Measurements from ENCODE around the gene F12.
A peak's percentile ranks its signal among the peaks of the same experiment; 100 is the strongest.

Gene F12

GRCh38 chr5:177414481-177414880 is 5.1 kb upstream of the F12 start:
- DNase-seq (ENCODE audit: low spot score in 2 of 2) (no peak), ATAC-seq (no peak)
- H3K9me3 Mint-ChIP-seq: no peaks in the 10 kb centered on the region
- H3K4me3 Mint-ChIP-seq: no peak overlapping the region
- no peak overlapping the region for H3K27ac Mint-ChIP-seq
- peaks cover 38% of the 10 kb centered on the region for H3K4me1 Mint-ChIP-seq
- H3K36me3 Mint-ChIP-seq: no peaks in the 10 kb centered on the region

DNA sequence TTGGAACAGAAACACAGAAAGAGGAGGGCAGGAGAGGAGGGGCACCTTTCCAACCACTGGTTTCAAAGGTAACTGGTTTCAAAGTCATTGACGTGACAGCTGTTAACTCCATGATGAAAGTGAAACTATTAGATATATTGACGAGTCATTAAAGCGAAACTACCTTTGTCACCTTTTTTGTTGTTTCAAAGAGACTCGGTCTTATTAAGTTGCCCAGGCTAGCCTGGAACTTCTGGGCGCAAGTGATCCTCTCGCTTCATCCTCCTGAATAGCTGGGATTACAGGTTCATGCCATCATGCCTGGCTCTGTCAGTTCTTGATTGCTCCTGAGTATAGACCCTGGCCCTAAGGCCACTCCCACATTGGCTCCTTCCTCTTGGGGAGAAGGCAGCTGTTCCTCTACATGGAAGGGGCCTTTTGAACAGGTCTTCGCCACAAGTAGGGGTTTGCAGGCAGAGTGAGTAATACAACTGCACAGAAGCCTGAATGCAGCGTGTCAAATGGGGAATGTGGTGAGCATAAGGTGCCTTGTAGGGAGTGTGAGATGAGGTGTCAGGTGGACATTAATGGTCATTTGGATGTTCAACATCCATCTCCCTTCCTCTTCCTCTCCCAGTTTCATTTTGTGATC is 3.4 kb upstream of the F12 start:
- Mint-ChIP-seq H3K36me3 (no peaks in the 10 kb centered on the region), H3K4me1 (peaks cover 45% of the 10 kb centered on the region), H3K27ac (peak overlapping the region; percentile 58), H3K4me3 (peak overlapping the region; percentile 59), H3K9me3 (no peaks in the 10 kb centered on the region)
- DNase-seq (ENCODE audit: low spot score in 2 of 2) (peak in 1 of 2 donors; percentile 60), ATAC-seq (peak; percentile 91)

DNA sequence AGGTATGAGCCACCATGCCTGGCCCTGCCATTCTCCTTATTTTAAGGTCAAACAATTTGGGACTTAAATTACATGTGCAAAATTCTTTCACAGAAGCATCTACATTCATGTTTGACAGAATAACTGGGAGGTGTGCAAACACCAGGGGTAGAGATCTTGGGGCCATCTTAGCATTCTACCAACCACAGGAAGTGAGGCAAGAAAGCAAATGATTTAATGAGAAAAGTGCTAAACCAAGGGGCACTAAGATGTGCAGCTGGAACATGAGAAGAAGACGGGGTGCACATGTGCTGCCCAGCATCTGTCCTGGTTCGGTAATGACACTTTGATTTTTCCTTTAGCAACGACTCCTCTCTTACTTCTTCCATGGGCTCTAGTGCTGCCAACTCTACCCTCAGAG is 1.2 kb upstream of the F12 start:
- H3K4me3 Mint-ChIP-seq: no peak overlapping the region
- peaks cover 51% of the 10 kb centered on the region for H3K4me1 Mint-ChIP-seq
- H3K36me3 Mint-ChIP-seq: no peaks in the 10 kb centered on the region
- ATAC-seq (no peak), DNase-seq (ENCODE audit: low spot score in 2 of 2) (no peak)
- H3K9me3 Mint-ChIP-seq: no peaks in the 10 kb centered on the region
- peak overlapping the region; percentile 51 for H3K27ac Mint-ChIP-seq

- Mint-ChIP-seq H3K36me3 (no peaks in the 10 kb centered on the region), H3K9me3 (no peaks in the 10 kb centered on the region), H3K4me1 (peaks cover 47% of the 10 kb centered on the region), H3K4me3 (peak overlapping the region; percentile 82), H3K27ac (peak overlapping the region; percentile 63)
- ATAC-seq (no peak), DNase-seq (ENCODE audit: low spot score in 2 of 2) (no peak)
These were observed 3.6 kb downstream of the F12 start for GRCh38 chr5:177405805-177406204.

- Mint-ChIP-seq H3K4me1 (peaks cover 42% of the 10 kb centered on the region), H3K9me3 (no peaks in the 10 kb centered on the region), H3K27ac (peak overlapping the region; percentile 63), H3K4me3 (peak overlapping the region; percentile 82), H3K36me3 (no peaks in the 10 kb centered on the region)
- DNase-seq (ENCODE audit: low spot score in 2 of 2): no peak
- no peak for ATAC-seq
These were observed 4.1 kb downstream of the F12 start for GRCh38 chr5:177405312-177405711.

GRCh38 chr5:177404641-177405179 is 4.7 kb downstream of the F12 start:
- Mint-ChIP-seq H3K4me1 (peaks cover 41% of the 10 kb centered on the region), H3K36me3 (no peaks in the 10 kb centered on the region), H3K27ac (peak overlapping the region; percentile 63), H3K9me3 (no peaks in the 10 kb centered on the region), H3K4me3 (peak overlapping the region; percentile 82)
- ATAC-seq (no peak), DNase-seq (ENCODE audit: low spot score in 2 of 2) (no peak)

DNA sequence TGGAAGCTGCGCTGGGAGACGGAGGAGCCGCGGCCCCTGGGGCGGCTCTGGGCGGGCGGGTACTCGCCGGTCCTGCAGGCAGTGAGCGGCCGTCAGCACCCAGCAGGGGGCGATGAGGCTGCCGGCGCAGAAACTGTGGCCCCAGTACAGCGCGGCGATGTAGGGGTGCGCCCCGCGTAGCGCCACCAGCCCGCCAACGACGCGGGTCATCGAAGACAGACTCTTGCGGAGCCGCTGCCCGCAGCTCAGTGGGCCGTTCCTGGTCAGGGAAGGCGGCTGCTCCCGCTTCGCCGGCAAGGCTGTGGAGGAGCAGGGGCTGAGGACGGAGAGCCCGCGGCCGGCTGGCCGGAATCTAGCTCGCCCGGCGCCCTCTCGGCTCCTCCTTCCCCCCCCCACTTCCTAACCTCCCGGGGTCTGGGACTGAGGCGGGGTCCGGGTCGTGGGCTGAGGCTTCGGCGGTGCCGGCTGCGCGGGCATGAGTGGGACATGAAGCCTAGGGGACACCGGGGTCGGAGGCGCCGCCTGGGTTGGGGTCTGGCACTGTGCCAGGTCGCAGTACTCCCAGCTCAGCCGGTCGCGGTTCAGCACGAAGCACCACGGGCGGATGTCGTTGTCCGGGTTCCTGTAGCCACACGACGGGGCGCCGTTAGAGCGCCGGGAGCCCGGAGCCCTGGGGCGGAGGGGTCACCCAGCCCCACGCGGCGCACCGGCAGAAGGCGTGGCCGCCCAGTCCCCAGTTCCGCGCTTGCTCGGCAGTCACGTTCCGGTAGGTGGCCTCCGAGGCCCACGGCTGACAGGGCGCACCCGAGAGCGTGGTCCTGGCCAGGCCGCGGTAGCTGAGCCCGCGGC is 5.3 kb downstream of the F12 start:
- Mint-ChIP-seq H3K36me3 (no peaks in the 10 kb centered on the region), H3K9me3 (no peaks in the 10 kb centered on the region), H3K27ac (peak overlapping the region; percentile 48), H3K4me1 (peaks cover 36% of the 10 kb centered on the region), H3K4me3 (peak overlapping the region; percentile 82)
- ATAC-seq (peak; percentile 93), DNase-seq (ENCODE audit: low spot score in 2 of 2) (peak; percentile 79 to 92)

GRCh38 chr5:177403102-177403791 is 6.1 kb downstream of the F12 start:
- Mint-ChIP-seq H3K4me1 (peaks cover 33% of the 10 kb centered on the region), H3K27ac (peak overlapping the region; percentile 29)
- peak; percentile 44 for ATAC-seq

DNA sequence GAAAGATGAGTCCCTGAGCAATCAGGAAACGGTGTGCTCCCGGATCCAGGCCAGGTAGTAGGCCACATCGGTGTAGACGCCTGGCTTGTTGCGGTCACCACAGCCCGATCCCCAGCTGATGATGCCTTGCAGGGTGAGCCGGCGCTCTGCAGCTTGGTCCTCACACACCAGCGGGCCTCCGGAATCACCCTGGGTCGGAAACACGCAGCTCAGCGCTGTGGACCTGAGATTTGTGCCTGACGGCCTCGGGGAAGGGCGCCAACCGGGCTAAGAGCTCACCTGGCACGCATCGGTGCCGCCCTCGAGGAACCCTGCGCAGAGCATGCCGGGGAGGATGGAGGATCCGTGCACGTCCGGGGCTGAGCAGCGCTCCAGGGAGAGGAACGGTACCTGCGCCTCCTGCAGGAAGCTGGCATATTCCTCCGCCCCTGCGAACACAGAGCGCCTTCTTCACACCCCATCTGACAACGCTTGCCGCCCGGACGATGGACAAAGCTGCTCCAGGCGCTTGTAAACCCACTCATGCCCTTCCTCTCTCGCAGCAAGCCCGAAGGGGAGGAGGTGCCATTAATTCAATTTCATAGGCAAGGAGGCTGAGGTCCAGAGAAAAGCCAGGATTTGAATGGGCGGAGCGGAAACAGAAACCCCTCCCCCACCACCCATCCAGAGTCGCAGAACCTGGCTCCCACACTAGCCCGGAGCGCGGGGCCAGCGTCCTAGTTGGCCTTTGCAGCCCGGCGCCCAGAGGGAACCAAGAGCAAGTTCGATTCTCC is 6.9 kb downstream of the F12 start:
- Mint-ChIP-seq H3K4me3 (peak overlapping the region; percentile 82), H3K36me3 (no peaks in the 10 kb centered on the region), H3K4me1 (peaks cover 33% of the 10 kb centered on the region), H3K9me3 (no peaks in the 10 kb centered on the region), H3K27ac (peak overlapping the region; percentile 29)
- peak; percentile 58 for ATAC-seq
- peak; percentile 39 to 64 for DNase-seq (ENCODE audit: low spot score in 2 of 2)

More at GRCh38 chr5:177403102-177403791, 6.1 kb downstream of the F12 start:
- no peak for DNase-seq (ENCODE audit: low spot score in 2 of 2)
- H3K36me3 Mint-ChIP-seq: no peaks in the 10 kb centered on the region
- H3K9me3 Mint-ChIP-seq: no peaks in the 10 kb centered on the region
- peak overlapping the region; percentile 82 for H3K4me3 Mint-ChIP-seq

DNA sequence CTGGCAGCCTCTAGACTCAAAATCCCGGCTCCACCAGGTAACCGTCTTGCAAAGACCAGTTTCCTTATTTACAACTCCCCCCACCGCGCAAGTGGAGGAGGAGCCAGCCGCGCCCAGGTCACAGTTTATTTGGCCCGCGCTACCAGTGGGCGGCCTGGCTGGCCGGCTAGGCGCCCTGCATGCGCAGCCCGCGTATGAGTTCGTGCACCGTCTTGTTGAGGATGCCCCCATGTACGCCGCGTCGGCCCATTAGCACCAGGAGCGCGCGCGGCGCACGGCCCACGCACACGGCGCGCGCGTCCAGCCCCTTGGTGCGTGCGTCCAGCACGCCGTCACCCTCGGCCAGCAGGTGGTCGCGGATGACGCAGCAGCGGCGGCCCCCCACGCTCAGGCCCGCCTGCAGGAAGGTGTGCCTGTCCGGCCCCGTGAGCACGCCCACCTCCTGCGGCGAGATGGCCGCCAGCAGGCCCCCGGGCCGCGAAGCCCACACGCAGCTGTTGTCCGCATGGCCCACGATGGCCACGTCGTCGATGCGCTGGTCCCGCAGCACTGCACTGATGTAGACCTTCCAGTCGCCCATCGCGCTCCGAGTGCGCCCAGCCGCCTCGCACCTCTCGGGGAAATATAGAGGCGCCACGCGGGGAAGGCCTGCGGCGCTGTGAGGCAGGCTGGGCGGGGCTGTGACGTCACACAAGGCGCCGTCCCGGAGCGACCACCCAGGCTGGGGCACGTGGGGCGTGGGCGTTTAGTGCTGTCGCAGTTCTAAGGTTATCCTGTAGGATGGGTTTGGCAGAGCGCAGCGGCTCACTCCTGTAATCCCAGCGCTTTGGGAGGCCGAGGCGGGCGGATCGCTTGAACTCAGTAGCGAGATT is 9.1 kb downstream of the F12 start, which contains the start of gene PFN3:
PFN3 (minus strand) TSS at position 665 of the 872 bp plus-strand sequence; CDS start at position 580, 85 bp downstream.
- Mint-ChIP-seq H3K4me1 (peaks cover 24% of the 10 kb centered on the region), H3K36me3 (no peaks in the 10 kb centered on the region), H3K27ac (no peak within 1 kb of the TSS), H3K4me3 (no peak within 1 kb of the TSS), H3K9me3 (no peaks in the 10 kb centered on the region)
- DNase-seq (ENCODE audit: low spot score in 2 of 2) (no peak), ATAC-seq (no peak)

- no peak overlapping the region for H3K27ac Mint-ChIP-seq
- ATAC-seq: no peak
- no peaks in the 10 kb centered on the region for H3K9me3 Mint-ChIP-seq
- no peak for DNase-seq (ENCODE audit: low spot score in 2 of 2)
- no peaks in the 10 kb centered on the region for H3K36me3 Mint-ChIP-seq
- H3K4me1 Mint-ChIP-seq: peaks cover 8% of the 10 kb centered on the region
- H3K4me3 Mint-ChIP-seq: no peak overlapping the region
These were observed 11.4 kb downstream of the F12 start for GRCh38 chr5:177397875-177398390.

- H3K27ac Mint-ChIP-seq: no peak overlapping the region
- ATAC-seq (no peak), DNase-seq (ENCODE audit: low spot score in 2 of 2) (no peak)
- no peak overlapping the region for H3K4me3 Mint-ChIP-seq
- H3K36me3 Mint-ChIP-seq: no peaks in the 10 kb centered on the region
- no peaks in the 10 kb centered on the region for H3K4me1 Mint-ChIP-seq
- H3K9me3 Mint-ChIP-seq: no peaks in the 10 kb centered on the region
These were observed 12.6 kb downstream of the F12 start for GRCh38 chr5:177396807-177397206.

DNA sequence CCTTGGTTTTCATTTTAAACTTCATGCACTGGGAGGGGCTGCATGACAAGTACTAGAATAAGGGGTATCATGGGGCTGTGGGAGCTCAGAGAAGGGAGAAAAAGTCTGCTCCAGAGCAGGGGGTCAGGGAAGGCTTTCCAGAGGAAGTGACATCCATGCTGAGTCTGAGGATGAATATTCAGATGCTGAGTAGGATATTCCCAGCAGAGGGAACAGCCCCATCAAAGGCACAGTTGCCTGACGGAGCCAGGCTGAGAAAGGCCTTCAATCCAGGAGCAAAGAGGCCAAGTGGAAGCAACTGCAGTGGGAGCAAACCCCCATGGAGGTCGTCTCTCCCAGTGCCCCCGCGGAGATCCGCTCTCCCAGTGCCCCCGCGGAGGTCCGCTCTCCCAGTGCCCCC is 13.3 kb downstream of the F12 start:
- Mint-ChIP-seq H3K9me3 (no peaks in the 10 kb centered on the region), H3K4me1 (peaks cover 5% of the 10 kb centered on the region), H3K4me3 (no peak overlapping the region), H3K27ac (no peak overlapping the region), H3K36me3 (no peaks in the 10 kb centered on the region)
- ATAC-seq: no peak
- DNase-seq (ENCODE audit: low spot score in 2 of 2): no peak

DNA sequence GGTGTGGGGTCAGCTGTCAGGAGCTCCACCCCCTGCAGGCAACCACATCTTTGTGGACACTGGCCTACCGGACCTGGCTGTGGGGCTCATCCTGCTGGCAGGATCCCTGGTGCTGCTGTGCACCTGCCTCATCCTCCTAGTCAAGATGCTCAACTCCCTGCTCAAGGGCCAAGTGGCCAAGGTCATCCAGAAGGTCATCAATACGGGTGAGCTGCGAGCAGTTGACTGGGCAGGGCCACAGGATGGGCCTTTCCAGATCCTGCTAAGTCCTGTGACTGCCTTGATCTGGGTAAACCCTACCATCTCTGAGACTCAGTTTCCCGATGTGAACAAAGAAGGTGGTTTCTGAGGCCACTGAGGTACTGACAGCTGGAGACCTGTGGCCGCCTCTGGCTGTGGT is 15.4 kb downstream of the F12 start:
- H3K4me1 Mint-ChIP-seq: peaks cover 26% of the 10 kb centered on the region
- peaks cover 12% of the 10 kb centered on the region for H3K36me3 Mint-ChIP-seq
- DNase-seq (ENCODE audit: low spot score in 2 of 2) (no peak), ATAC-seq (no peak)
- H3K4me3 Mint-ChIP-seq: no peak overlapping the region
- H3K9me3 Mint-ChIP-seq: no peaks in the 10 kb centered on the region
- no peak overlapping the region for H3K27ac Mint-ChIP-seq

All from stimulated activated effector memory CD8-positive, alpha-beta T cell treated with anti-CD3 and anti-CD28 coated beads, Interleukin-12 subunit alpha, Interleukin-12 subunit beta, amount 100 ng/mL, for 72 hours (primary cell).